IPS DF 6.9 (cell line): ENCODE data around the gene CUTA.

Experiments
- DNase-seq: peaks from one replicate; pipeline ENCODE4 v3.0.0-alpha.2; 2013; ENCODE audit warnings: low read depth, low spot score
- H3K27ac ChIP-seq: one replicate; pipeline ENCODE4 v1.5.1; 2013; ENCODE audit warnings: low read length, control low read depth
- H3K27me3 ChIP-seq: 2 replicates; pipeline ENCODE4 v1.6.1; 2013; ENCODE audit warnings: mild to moderate bottlenecking, low read length; ENCODE audit not compliant: control insufficient read depth, insufficient read depth
- H3K36me3 ChIP-seq: 2 replicates; pipeline ENCODE4 v1.6.1; 2013; ENCODE audit warnings: low read length; ENCODE audit not compliant: control insufficient read depth, insufficient read depth
- H3K4me1 ChIP-seq: 2 replicates; pipeline ENCODE4 v1.6.1; 2013; ENCODE audit warnings: low read length; ENCODE audit not compliant: control insufficient read depth, insufficient read depth
- H3K4me3 ChIP-seq: 2 replicates; pipeline ENCODE4 v1.5.1; 2013; ENCODE audit warnings: mild to moderate bottlenecking, low read length
- H3K9me3 ChIP-seq: 2 replicates; pipeline ENCODE4 v1.6.1; 2013; ENCODE audit warnings: low read length, inconsistent platforms; ENCODE audit not compliant: control insufficient read depth, insufficient read depth
- WGBS: extraction: QIAGEN DNeasy Blood & Tissue Kit; methylation state at CpG from one replicate; pipeline ENCODE4 v1.1.7; 2013; ENCODE audit warnings: mixed read lengths, missing lambda C conversion rate; ENCODE audit not compliant: insufficient read length, insufficient coverage; 5-methylcytosine and 5-hydroxymethylcytosine counted together

The CUTA gene

DNA sequence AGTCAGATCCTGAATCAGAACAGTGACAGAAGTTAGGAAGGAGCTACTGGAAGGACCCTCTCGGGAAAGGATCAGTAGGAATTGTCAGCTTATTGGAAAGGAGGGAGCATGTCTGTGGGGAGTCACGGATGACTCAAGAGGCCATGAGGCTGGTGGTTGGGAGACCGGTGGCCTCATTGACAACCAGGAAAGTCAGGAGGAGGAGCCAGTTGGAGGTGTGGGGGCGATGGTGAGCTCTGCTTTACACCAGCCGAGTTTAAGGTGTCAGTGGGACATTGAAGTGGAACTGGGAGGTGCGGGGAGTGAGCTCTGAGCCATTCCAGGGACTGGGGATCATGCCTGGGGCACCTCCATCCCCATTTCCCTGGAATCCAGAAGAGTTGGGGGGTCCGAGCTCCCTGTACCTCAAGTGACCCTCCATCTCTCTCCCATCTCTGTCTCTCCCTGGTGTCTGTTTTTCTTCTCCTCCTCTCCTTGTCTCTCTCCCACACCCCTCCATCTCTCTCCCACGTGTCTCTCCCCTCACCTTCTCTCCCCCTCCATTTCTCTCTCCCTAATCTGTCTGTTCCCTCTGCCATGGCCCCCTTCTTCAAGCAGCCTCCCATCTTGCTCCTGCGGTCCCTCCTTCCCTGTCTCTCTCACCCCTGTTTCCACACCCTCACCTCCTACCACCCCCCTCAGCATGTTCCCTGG is 22.2 kb upstream of the CUTA start:
- no CpG with 5 or more reads among the region's 9 CpGs for WGBS
- Histone ChIP-seq H3K4me1 (no peaks in the 10 kb centered on the region), H3K9me3 (no peaks in the 10 kb centered on the region), H3K36me3 (peaks cover 72% of the 10 kb centered on the region), H3K4me3 (no peak overlapping the region), H3K27me3 (no peaks in the 10 kb centered on the region), H3K27ac (no peak overlapping the region)
- no peak for DNase-seq

GRCh38 chr6:33438978-33439594 is 21.2 kb upstream of the CUTA start:
- Histone ChIP-seq H3K9me3 (no peaks in the 10 kb centered on the region), H3K4me1 (no peaks in the 10 kb centered on the region), H3K36me3 (peaks cover 64% of the 10 kb centered on the region), H3K27ac (no peak overlapping the region), H3K27me3 (no peaks in the 10 kb centered on the region), H3K4me3 (no peak overlapping the region)
- no CpG with 5 or more reads among the region's 3 CpGs for WGBS
- no peak for DNase-seq

- Histone ChIP-seq H3K27me3 (no peaks in the 10 kb centered on the region), H3K4me1 (peaks cover 1% of the 10 kb centered on the region; the same call in 1 of the 2 replicates), H3K27ac (no peak overlapping the region), H3K36me3 (peaks cover 52% of the 10 kb centered on the region), H3K4me3 (no peak overlapping the region), H3K9me3 (no peaks in the 10 kb centered on the region)
- no peak for DNase-seq
- WGBS: no CpG with 5 or more reads among the region's 18 CpGs
Measured at GRCh38 chr6:33437666-33438065, 19.8 kb upstream of the CUTA start.

DNA sequence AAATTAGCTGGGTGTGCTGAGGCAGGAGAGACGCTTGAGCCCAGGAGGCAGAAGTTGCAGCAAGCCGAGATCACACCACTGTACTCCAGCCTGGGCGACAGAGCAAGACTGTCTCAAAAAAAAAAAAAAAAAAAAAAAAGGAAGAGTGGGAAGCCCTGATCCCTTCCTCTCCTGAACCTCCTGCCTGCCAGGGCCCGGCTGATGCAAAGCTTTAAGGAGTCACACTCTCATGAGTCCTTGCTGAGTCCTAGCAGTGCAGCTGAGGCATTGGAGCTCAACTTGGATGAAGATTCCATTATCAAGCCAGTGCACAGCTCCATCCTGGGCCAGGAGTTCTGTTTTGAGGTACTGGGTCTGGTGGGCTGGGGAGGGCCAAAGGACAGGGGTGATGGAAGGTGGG is 17.1 kb upstream of the CUTA start:
- H3K27ac ChIP-seq: no peak overlapping the region
- H3K36me3 ChIP-seq: peaks cover 28% of the 10 kb centered on the region
- peaks cover 6% of the 10 kb centered on the region; the same call in 1 of the 2 replicates for H3K4me1 ChIP-seq
- no peaks in the 10 kb centered on the region for H3K27me3 ChIP-seq
- DNase-seq: no peak
- no peaks in the 10 kb centered on the region for H3K9me3 ChIP-seq
- WGBS: no CpG with 5 or more reads among the region's 4 CpGs
- no peak overlapping the region for H3K4me3 ChIP-seq

DNA sequence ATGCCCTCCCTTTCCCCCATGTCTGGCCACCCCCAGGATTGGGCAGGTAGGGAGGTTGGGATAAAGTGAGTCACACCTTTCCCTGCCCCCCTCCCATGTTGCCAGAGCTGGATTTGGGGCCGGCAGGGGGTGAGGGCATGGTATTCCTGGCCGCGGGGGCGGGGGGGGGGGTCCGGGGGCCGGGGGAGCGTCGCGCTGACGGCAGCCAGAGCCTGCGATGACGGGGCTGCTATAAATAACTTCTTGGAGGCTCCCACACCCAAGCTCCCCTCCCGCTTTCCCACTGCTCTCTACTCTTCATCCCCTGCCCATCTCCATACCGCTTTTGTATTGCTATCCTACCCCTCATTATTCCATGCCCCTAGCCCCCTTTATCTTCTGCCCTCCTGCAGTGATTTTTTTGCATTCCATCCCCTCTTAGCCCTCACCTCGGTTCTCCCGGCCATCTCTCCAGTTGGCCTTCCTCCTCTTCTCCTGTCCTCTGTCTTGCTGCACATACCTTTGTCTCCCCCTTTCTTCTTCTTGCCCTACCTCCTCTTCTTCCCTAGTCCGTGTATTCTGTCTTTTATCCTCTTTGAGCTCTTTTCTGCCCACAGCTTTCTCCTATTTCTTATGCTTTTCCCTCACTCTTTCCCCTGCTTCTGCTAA is 15.8 kb upstream of the CUTA start:
- DNase-seq: no peak
- Histone ChIP-seq H3K36me3 (peaks cover 25% of the 10 kb centered on the region), H3K27ac (no peak overlapping the region), H3K27me3 (no peaks in the 10 kb centered on the region), H3K9me3 (no peaks in the 10 kb centered on the region), H3K4me3 (no peak overlapping the region), H3K4me1 (peaks cover 12% of the 10 kb centered on the region)
- no CpG with 5 or more reads among the region's 17 CpGs for WGBS

- Histone ChIP-seq H3K27ac (no peak overlapping the region), H3K27me3 (no peaks in the 10 kb centered on the region), H3K4me1 (peaks cover 16% of the 10 kb centered on the region), H3K9me3 (no peaks in the 10 kb centered on the region), H3K4me3 (no peak overlapping the region; the same call in 1 of the 2 replicates), H3K36me3 (peaks cover 19% of the 10 kb centered on the region)
- WGBS: no CpG with 5 or more reads among the region's 1 CpG
- no peak for DNase-seq
Measured at GRCh38 chr6:33433001-33433543, 15.2 kb upstream of the CUTA start.

DNA sequence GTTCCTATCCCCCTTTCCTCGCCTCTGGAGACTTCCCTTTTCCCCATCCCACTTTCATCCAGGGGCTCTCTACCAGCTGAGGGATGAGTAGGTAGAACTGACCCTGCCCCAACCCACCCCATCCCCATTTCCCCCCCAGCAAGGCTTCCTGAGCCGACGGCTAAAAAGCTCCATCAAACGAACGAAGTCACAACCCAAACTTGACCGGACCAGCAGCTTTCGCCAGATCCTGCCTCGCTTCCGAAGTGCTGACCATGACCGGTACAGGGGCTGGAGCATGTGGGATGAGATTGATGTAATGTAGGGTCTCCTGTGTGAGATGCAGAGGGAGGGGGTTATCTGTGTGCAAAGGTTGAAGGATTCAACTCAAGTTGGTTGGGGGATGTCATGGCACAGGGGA is 14.6 kb upstream of the CUTA start:
- DNase-seq: no peak
- Histone ChIP-seq H3K4me3 (no peak overlapping the region; the same call in 1 of the 2 replicates), H3K9me3 (no peaks in the 10 kb centered on the region)

DNA sequence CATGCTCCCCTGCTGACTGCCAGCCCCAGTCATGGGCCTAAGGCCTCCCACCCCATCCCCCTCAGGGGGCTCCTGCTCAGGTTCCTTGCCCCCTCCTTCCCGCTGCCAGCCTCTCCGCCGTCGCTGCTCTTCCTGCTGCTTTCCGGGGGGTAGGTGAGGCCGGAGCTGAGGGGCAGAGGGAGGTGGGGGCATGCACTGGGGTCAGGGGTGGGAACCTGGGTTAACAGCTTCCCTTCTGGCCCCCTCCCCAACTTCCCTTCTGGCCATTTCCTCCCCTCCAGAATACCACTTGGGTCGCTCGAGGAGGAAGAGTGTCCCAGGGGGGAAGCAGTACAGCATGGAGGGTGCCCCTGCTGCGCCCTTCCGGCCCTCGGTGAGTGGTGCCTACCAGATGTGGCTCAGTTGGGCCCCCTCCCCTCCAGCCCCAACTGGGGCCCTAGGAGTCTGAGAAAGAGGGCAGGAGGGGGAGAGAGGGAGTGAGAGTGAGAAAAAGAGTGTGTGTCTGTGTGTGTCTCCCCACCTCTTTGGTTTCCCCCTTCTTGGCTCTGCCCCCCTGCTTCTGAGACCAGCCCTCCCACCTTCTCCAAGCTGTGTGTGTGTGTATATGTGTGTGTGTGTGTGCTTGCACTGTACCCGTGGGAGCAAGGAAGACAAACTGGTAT is 14.1 kb upstream of the CUTA start:
- no CpG with 5 or more reads among the region's 12 CpGs for WGBS
- Histone ChIP-seq H3K9me3 (no peaks in the 10 kb centered on the region), H3K27ac (peak overlapping the region; percentile 46), H3K36me3 (peaks cover 12% of the 10 kb centered on the region; the same call in 1 of the 2 replicates), H3K4me3 (peak overlapping the region; percentile 25; the same call in 1 of the 2 replicates), H3K4me1 (peaks cover 18% of the 10 kb centered on the region), H3K27me3 (no peaks in the 10 kb centered on the region)
- DNase-seq: no peak

More for the DNA sequence above, 14.6 kb upstream of the CUTA start:
- peaks cover 15% of the 10 kb centered on the region for H3K36me3 ChIP-seq
- H3K27me3 ChIP-seq: no peaks in the 10 kb centered on the region
- peak overlapping the region; percentile 31 for H3K27ac ChIP-seq
- no CpG with 5 or more reads among the region's 10 CpGs for WGBS
- H3K4me1 ChIP-seq: peaks cover 16% of the 10 kb centered on the region

GRCh38 chr6:33430991-33431879 is 13.3 kb upstream of the CUTA start:
- Histone ChIP-seq H3K4me3 (peak overlapping the region; percentile 51; the same call in 1 of the 2 replicates), H3K27ac (peak overlapping the region; percentile 46), H3K9me3 (no peaks in the 10 kb centered on the region), H3K4me1 (peaks cover 19% of the 10 kb centered on the region), H3K27me3 (no peaks in the 10 kb centered on the region), H3K36me3 (peaks cover 12% of the 10 kb centered on the region; the same call in 1 of the 2 replicates)
- no CpG with 5 or more reads among the region's 12 CpGs for WGBS
- DNase-seq: no peak
